SK-N-SH (cell line): ENCODE results near the gene LRRC32. TPM values are rescaled to one million over a fixed set of nuclear protein-coding genes. Genes with fewer than 3 reads are reported as not detected.

Source experiments
- CTCF ChIA-PET: fragments of 300-600, 350-600 bp; formaldehyde crosslinking; extraction: SDS; loops from one replicate; lab custom pipeline; 2021; lab: Yijun Ruan, JAX
- POLR2A ChIA-PET: fragments of 350-600 bp; sonication (Branson Sonifier 250); formaldehyde crosslinking; extraction: SDS; loops from one replicate; lab custom pipeline; 2020; ENCODE audit warnings: antibody characterized with exemption, inconsistent platforms; lab: Yijun Ruan, JAX
- DNase-seq: peaks from one replicate; pipeline ENCODE4 v3.0.0; 2012
- H2AFZ ChIP-seq: fragments of 200-600 bp; sonication (generic); 2 replicates; pipeline ENCODE4 v1.8.1; 2016; ENCODE audit warnings: antibody characterized with exemption, mild to moderate bottlenecking, low read depth
- H3F3A ChIP-seq: fragments of 200-600 bp; sonication (generic); replicated peaks from 2 replicates; pipeline ENCODE3; 2016; ENCODE audit warnings: antibody characterized with exemption, mild to moderate bottlenecking; ENCODE audit not compliant: insufficient read depth
- H3K27ac ChIP-seq, 2 experiments: fragments of 200-500 bp in 1 of 2; fragments of 200-600 bp in 1 of 2; sonication (Bioruptor generic) in 1 of 2; sonication (generic), shearing (Covaris generic) in 1 of 2; 2 replicates each; pipeline versions ENCODE4 v1.5.1 to v1.6.1; 2014 to 2016; ENCODE audit warnings: low read depth in 2 of 2, inconsistent platforms in 1 of 2, low read length in 1 of 2, mild to moderate bottlenecking in 1 of 2, mixed read lengths in 1 of 2
- H3K27me3 ChIP-seq: fragments of 200-600 bp; sonication (generic), shearing (Covaris generic); 2 replicates; pipeline ENCODE4 v1.6.1; 2016; ENCODE audit warnings: mixed run types; ENCODE audit not compliant: insufficient read depth
- H3K36me3 ChIP-seq, 2 experiments: fragments of 200-500 bp in 1 of 2; fragments of 200-600 bp in 1 of 2; sonication (Bioruptor generic) in 1 of 2; sonication (generic) in 1 of 2; replicated peaks in 1 of 2; 2 replicates each; pipeline versions ENCODE3 to v1.5.1; 2014 to 2016; ENCODE audit warnings: low read length in 1 of 2, mild to moderate bottlenecking in 1 of 2; ENCODE audit not compliant: insufficient read depth in 2 of 2, control insufficient read depth in 1 of 2
- H3K4me1 ChIP-seq, 2 experiments: fragments of 200-500 bp in 1 of 2; fragments of 200-600 bp in 1 of 2; sonication (Bioruptor generic) in 1 of 2; sonication (generic), shearing (Covaris generic) in 1 of 2; 2 replicates each; pipeline versions ENCODE4 v1.5.1 to v1.6.1; 2014 to 2016; ENCODE audit warnings: low read depth in 1 of 2, low read length in 1 of 2, mixed run types in 1 of 2; ENCODE audit not compliant: insufficient read depth in 2 of 2, control insufficient read depth in 1 of 2
- H3K4me2 ChIP-seq: fragments of 200-600 bp; sonication (generic), shearing (Covaris generic); 2 replicates; pipeline ENCODE4 v1.6.1; 2017; ENCODE audit warnings: mixed run types
- H3K4me3 ChIP-seq, 2 experiments: fragments of 200-500 bp in 1 of 2; fragments of 200-600 bp in 1 of 2; sonication (Bioruptor generic) in 1 of 2; sonication (generic), shearing (Covaris generic) in 1 of 2; 2 replicates each; pipeline versions ENCODE4 v1.5.1 to v1.8.1; 2014 to 2016; ENCODE audit warnings: low read depth in 2 of 2, inconsistent platforms in 1 of 2, low read length in 1 of 2, mild to moderate bottlenecking in 1 of 2, mixed read lengths in 1 of 2, moderate library complexity in 1 of 2
- H3K79me2 ChIP-seq: fragments of 200-600 bp; sonication (generic); 2 replicates; pipeline ENCODE4 v1.8.1; 2017; ENCODE audit warnings: mild to moderate bottlenecking; ENCODE audit not compliant: insufficient read depth
- H3K9ac ChIP-seq: fragments of 200-600 bp; sonication (generic); 2 replicates; pipeline ENCODE4 v1.6.1; 2017; ENCODE audit warnings: mixed run types
- H3K9me2 ChIP-seq: fragments of 200-600 bp; sonication (generic); 2 replicates; pipeline ENCODE4 v1.6.1; 2017; ENCODE audit warnings: mixed run types
- H3K9me3 ChIP-seq: fragments of 200-600 bp; sonication (generic); 2 replicates; pipeline ENCODE4 v1.6.1; 2017; ENCODE audit warnings: mixed run types, mild to moderate bottlenecking, moderate library complexity
- H4K20me1 ChIP-seq: fragments of 200-600 bp; sonication (generic); 2 replicates; pipeline ENCODE4 v1.6.1; 2017; ENCODE audit warnings: mild to moderate bottlenecking, mixed run types; ENCODE audit not compliant: insufficient read depth
- CHD2 ChIP-seq: fragments of 150-350 bp; IDR thresholded peaks from 2 replicates; pipeline ENCODE4 v1.6.1; 2018; ENCODE audit warnings: low read length; ENCODE audit not compliant: partially characterized antibody
- CTCF ChIP-seq: fragments of 200-600 bp; sonication (generic); IDR thresholded peaks from 2 replicates; pipeline ENCODE4 v1.6.1; 2017; ENCODE audit warnings: antibody characterized with exemption, mild to moderate bottlenecking, moderate library complexity
- ELF1 ChIP-seq: IDR thresholded peaks from 2 replicates; pipeline ENCODE4 v1.4.0; 2012
- EP300 ChIP-seq, 2 experiments: IDR thresholded peaks; 2 replicates each; pipeline versions ENCODE4 v1.4.0 to v1.6.1; 2012; ENCODE audit warnings: borderline replicate concordance in 1 of 2, low read depth in 1 of 2, low read length in 1 of 2
- FOXM1 ChIP-seq: IDR thresholded peaks from 2 replicates; pipeline ENCODE4 v1.4.0; 2012; ENCODE audit warnings: low read depth, mild to moderate bottlenecking
- GATA2 ChIP-seq: sonication (generic); formaldehyde crosslinking; IDR thresholded peaks from 2 replicates; pipeline ENCODE4 v1.5.0; 2020; ENCODE audit warnings: mild to moderate bottlenecking, missing genetic modification reagents
- MAX ChIP-seq: IDR thresholded peaks from 2 replicates; pipeline ENCODE4 v1.4.0; 2012; ENCODE audit warnings: low read depth
- MEF2A ChIP-seq: IDR thresholded peaks from 2 replicates; pipeline ENCODE4 v1.4.0; 2012; ENCODE audit warnings: low read depth, borderline replicate concordance
- NFIC ChIP-seq: IDR thresholded peaks from 2 replicates; pipeline ENCODE4 v1.4.0; 2012; ENCODE audit warnings: borderline replicate concordance
- NRF1 ChIP-seq: IDR thresholded peaks from 2 replicates; pipeline ENCODE4 v1.6.1; 2012; ENCODE audit warnings: low read depth, mild to moderate bottlenecking, low read length
- PBX3 ChIP-seq: IDR thresholded peaks from 2 replicates; pipeline ENCODE4; 2012
- POLR2AphosphoS5 ChIP-seq: IDR thresholded peaks from 2 replicates; pipeline ENCODE4 v1.6.1; 2012; ENCODE audit warnings: low read depth, low read length
- RAD21 ChIP-seq: IDR thresholded peaks from 2 replicates; pipeline ENCODE4 v1.6.1; 2012; ENCODE audit warnings: mild to moderate bottlenecking, low read length
- REST ChIP-seq: IDR thresholded peaks from 2 replicates; pipeline ENCODE4 v1.6.1; 2012; ENCODE audit warnings: mild to moderate bottlenecking, low read depth, low read length, moderate library complexity
- RFX5 ChIP-seq: IDR thresholded peaks from 2 replicates; pipeline ENCODE4 v1.6.1; 2012; ENCODE audit warnings: mild to moderate bottlenecking, improper control_type of control experiment, low read length
- RXRA ChIP-seq: IDR thresholded peaks from 2 replicates; pipeline ENCODE4 v1.4.0; 2012; ENCODE audit warnings: low read depth, mild to moderate bottlenecking, borderline replicate concordance
- SMC3 ChIP-seq: IDR thresholded peaks from 2 replicates; pipeline ENCODE4 v1.6.1; 2012; ENCODE audit warnings: low read depth, low read length, improper control_type of control experiment
- TAF1 ChIP-seq: IDR thresholded peaks from 2 replicates; pipeline ENCODE4 v1.6.1; 2012; ENCODE audit warnings: low read depth, mild to moderate bottlenecking, low read length, moderate library complexity, borderline replicate concordance
- USF1 ChIP-seq: IDR thresholded peaks from 2 replicates; pipeline ENCODE4 v1.4.0; 2012; ENCODE audit warnings: low read depth, borderline replicate concordance
- WGBS: methylation state at CpG from one replicate; pipeline ENCODE4 v1.1.6; 2017; ENCODE audit warnings: low lambda C conversion rate; 5-methylcytosine and 5-hydroxymethylcytosine counted together
- polyA plus RNA-seq, 3 experiments: library from polyadenylated mRNA; depleted of rRNA; stranded (reverse); fragments of >200 nt; gene quantifications; 2 replicates each; pipeline ENCODE4 v1.2.3, GENCODE V29; 2012

The LRRC32 gene
- polyA plus RNA-seq, 1 of the 3 experiments (the other 2 are of a cell fraction) = 0.43 TPM

- no peak for TF ChIP-seq CTCF
- TF ChIP-seq RXRA = no peak
- TF ChIP-seq FOXM1 = no peak
- TF ChIP-seq EP300 (IDR thresholded peaks at IDR 0.05; ENCODE audit: borderline replicate concordance in 1 of 2, low read depth in 1 of 2, low read length in 1 of 2) = no peak
- no peak for TF ChIP-seq REST
- TF ChIP-seq USF1 = no peak
- TF ChIP-seq NRF1 = no peak
- no peak for TF ChIP-seq RAD21
- TF ChIP-seq GATA2 = no peak
- TF ChIP-seq MEF2A = no peak
- no peak for TF ChIP-seq NFIC
Measured at GRCh38 chr11:76677458-76677765, 6.9 kb upstream of the LRRC32 start (continued).

- Histone ChIP-seq H3K4me3 (no peak overlapping the region), H3F3A (no peaks in the 10 kb centered on the region), H3K9me2 (no peaks in the 10 kb centered on the region), H3K36me3 (no peaks in the 10 kb centered on the region), H3K27me3 (no peaks in the 10 kb centered on the region), H3K4me1 (peaks cover 0 to 19% of the 10 kb centered on the region in 2 experiments; a peak in 1 of 4 replicates), H3K9ac (no peak overlapping the region), H2AFZ (no peak overlapping the region), H3K27ac (no peak overlapping the region; a peak in 1 of 4 replicates), H4K20me1 (no peaks in the 10 kb centered on the region), H3K79me2 (no peaks in the 10 kb centered on the region), H3K4me2 (no peak overlapping the region), H3K9me3 (no peaks in the 10 kb centered on the region)
- POLR2A ChIA-PET = no interaction called here
- WGBS = 74% methylated on average over 11 of the region's 16 CpGs
- no peak for DNase-seq
- CTCF ChIA-PET = interaction anchor here (1.4 to 5.5 kb wide), 3 partner anchors 78 to 218 kb away, joined by 3 to 55 read pairs (median 11); no protein-coding TSS in a partner anchor
- TF ChIP-seq ELF1 (no peak), SMC3 (no peak), CHD2 (no peak), MAX (no peak), RFX5 (no peak), TAF1 (no peak), PBX3 (no peak), POLR2AphosphoS5 (no peak), GATA2 (no peak), USF1 (no peak)
Measured at GRCh38 chr11:76676636-76677457, 6.3 kb upstream of the LRRC32 start.
